HepG2 (cell line): ENCODE results near the gene CABLES1. TPM values are rescaled to one million over a fixed set of nuclear protein-coding genes. Genes with fewer than 3 reads are reported as not detected.

Source experiments
- ATAC-seq: fragments of 200-7000 bp; cut with Tn5 transposase; 3 replicates; pipeline ENCODE4 v1.9.1; 2020; ENCODE audit warnings: mild to moderate bottlenecking, moderate library complexity
- BruUV-seq: library from RNA; stranded (reverse); fragments of 400-500 nt; replicated peaks from 2 replicates; lab custom pipeline; 2021; lab: Mats Ljungman, UMichigan
- CTCF ChIA-PET: fragments of 300-600 bp; formaldehyde crosslinking; extraction: SDS; loops from one replicate; lab custom pipeline; 2021; ENCODE audit warnings: low total read pairs, inconsistent platforms, low intra/inter-chr PET ratio; lab: Yijun Ruan, JAX
- POLR2A ChIA-PET: fragments of 350-600 bp; sonication (Branson Sonifier 250); formaldehyde crosslinking; loops from one replicate; lab custom pipeline; 2020; ENCODE audit warnings: antibody characterized with exemption, inconsistent platforms; lab: Yijun Ruan, JAX
- DNase-seq: peaks from one replicate; pipeline ENCODE4 v3.0.0-alpha.2; 2015; ENCODE audit warnings: low spot score
- FAIRE-seq: peaks from 3 replicates; lab custom pipeline; 2011; peaks lifted over from hg19 to GRCh38; lab: Jason Lieb, UNC
- H2AFZ ChIP-seq: one replicate; pipeline ENCODE4 v1.6.1; 2011; ENCODE audit warnings: low read length, inconsistent platforms
- H3K27ac ChIP-seq: fragments of 300-600 bp; 3 replicates; pipeline ENCODE4 v1.8.0; 2011; ENCODE audit warnings: mixed run types, mild to moderate bottlenecking, mixed read lengths, low read length, inconsistent platforms; ENCODE audit not compliant: insufficient read depth; ENCODE audit errors: extremely low read length
- H3K27me3 ChIP-seq, 2 experiments: fragments of 200-600 bp in 1 of 2; 2 replicates in 1 of 2; 3 replicates in 1 of 2; pipeline versions ENCODE4 v1.6.0 to v1.8.0; 2011; ENCODE audit warnings: low read length in 2 of 2, mild to moderate bottlenecking in 2 of 2, moderate library complexity in 2 of 2, inconsistent platforms in 1 of 2; ENCODE audit not compliant: insufficient read depth in 2 of 2, control insufficient read depth in 1 of 2
- H3K36me3 ChIP-seq, 2 experiments: fragments of 200-600 bp in 1 of 2; replicated peaks in 1 of 2; 2 replicates in 1 of 2; 3 replicates in 1 of 2; pipeline versions ENCODE4 v1.5.1 to v1.8.0; 2011; ENCODE audit warnings: low read length in 2 of 2, inconsistent platforms in 1 of 2; ENCODE audit not compliant: insufficient read depth in 2 of 2, control insufficient read depth in 1 of 2
- H3K4me1 ChIP-seq: 2 replicates; pipeline ENCODE4 v1.5.1; 2012; ENCODE audit warnings: low read length, inconsistent platforms; ENCODE audit not compliant: insufficient read depth
- H3K4me2 ChIP-seq: 2 replicates; pipeline ENCODE4 v1.6.0; 2011; ENCODE audit warnings: low read depth, low read length, inconsistent platforms
- H3K4me3 ChIP-seq, 3 experiments: fragments of 200-600 bp in 1 of 3; sonication (generic), shearing (Covaris generic) in 1 of 3; replicated peaks in 1 of 3; 2 replicates each; pipeline ENCODE4 v1.5.1; 2011 to 2016; ENCODE audit warnings: low read length in 3 of 3, inconsistent platforms in 2 of 3, low read depth in 2 of 3, mild to moderate bottlenecking in 2 of 3, control low read depth in 1 of 3, mixed read lengths in 1 of 3; ENCODE audit not compliant: insufficient read depth in 1 of 3
- H3K79me2 ChIP-seq: one replicate; pipeline ENCODE4 v1.6.1; 2011; ENCODE audit warnings: low read length, inconsistent platforms; ENCODE audit not compliant: insufficient read depth
- H3K9ac ChIP-seq: 2 replicates; pipeline ENCODE4 v1.6.0; 2011; ENCODE audit warnings: mild to moderate bottlenecking, low read depth, low read length, inconsistent platforms; ENCODE audit not compliant: insufficient read depth
- H3K9me3 ChIP-seq: 2 replicates; pipeline ENCODE4 v1.5.1; 2012; ENCODE audit warnings: mild to moderate bottlenecking, low read length
- H4K20me1 ChIP-seq: 2 replicates; pipeline ENCODE4 v1.6.0; 2011; ENCODE audit warnings: inconsistent platforms, mild to moderate bottlenecking, low read length, moderate library complexity; ENCODE audit not compliant: insufficient read depth
- FOSL2 ChIP-seq: sonication (generic); formaldehyde crosslinking; IDR thresholded peaks from 2 replicates; pipeline ENCODE4 v1.4.0; 2020; ENCODE audit warnings: missing genetic modification reagents
- FOXO1 ChIP-seq: sonication (generic); formaldehyde crosslinking; IDR thresholded peaks from 2 replicates; pipeline ENCODE4 v1.4.0; 2020; ENCODE audit warnings: missing genetic modification reagents
- MAFF ChIP-seq: IDR thresholded peaks from 2 replicates; pipeline ENCODE4 v1.6.1; 2011; ENCODE audit warnings: low read depth, low read length, improper control_type of control experiment
- PPARG ChIP-seq: conservative IDR thresholded peaks from 2 replicates; pipeline ENCODE4 v1.6.1; 2016; ENCODE audit warnings: missing biosample characterization, missing genetic modification reagents
- TCF7L2 ChIP-seq: IDR thresholded peaks from 2 replicates; pipeline ENCODE4 v1.6.1; 2011; ENCODE audit warnings: mild to moderate bottlenecking, low read depth, low read length, moderate library complexity
- ZMAT3 ChIP-seq: sonication (generic); formaldehyde crosslinking; conservative IDR thresholded peaks from 2 replicates; pipeline ENCODE4 v1.7.0; 2021; ENCODE audit warnings: missing genetic modification reagents
- ZNF207 ChIP-seq: fragments of 450-650 bp; IDR thresholded peaks from 2 replicates; pipeline ENCODE4 v1.6.1; 2016; ENCODE audit warnings: antibody characterized with exemption, borderline replicate concordance
- WGBS: methylation state at CpG from one replicate; pipeline ENCODE4 v1.1.6; 2017; ENCODE audit warnings: low lambda C conversion rate; 5-methylcytosine and 5-hydroxymethylcytosine counted together
- in situ Hi-C: cut with HindIII; loops from 2 replicates; pipeline ENCODE4 v1.10.0; 2017; ENCODE audit warnings: low pct_unique_long_range_greater_than_20kb; ENCODE audit not compliant: extremely low pct_ligation_motif_present
- intact Hi-C: fragments of 100-400 bp; cut with micrococcal nuclease; formaldehyde crosslinking; loops from one replicate; pipeline ENCODE4 v1.10.0; 2022; ENCODE audit not compliant: unreplicated experiment
- polyA plus RNA-seq, 8 experiments: library from polyadenylated mRNA; depleted of rRNA in 3 of 8; stranded (reverse) in 7 of 8; unstranded in 1 of 8; fragments of >200 nt; fragmentation: Illumina TruSeq in 4 of 8; extraction: Trizol in 4 of 8; gene quantifications; 2 replicates each; pipeline versions ENCODE4 v1.2.1 to v1.2.3, GENCODE V29; 2011 to 2016; ENCODE audit warnings: low read depth in 4 of 8, missing spikeins in 1 of 8, mixed read lengths in 1 of 8; ENCODE audit not compliant: insufficient read depth in 1 of 8
- total RNA-seq, 5 experiments: library from RNA; depleted of rRNA; stranded (reverse); fragments of >200 nt; fragmentation: Illumina TruSeq; extraction: Trizol; gene quantifications; 2 replicates each; pipeline ENCODE4 v1.2.3, GENCODE V29; 2016; ENCODE audit warnings: low read depth in 1 of 5
- TF ChIP-seq, protein P1 (sequence below): sonication (generic); formaldehyde crosslinking; IDR thresholded peaks from 2 replicates; pipeline ENCODE4 v1.5.1; 2020; ENCODE audit warnings: mild to moderate bottlenecking, missing genetic modification reagents

The CABLES1 gene
- total and polyA plus RNA-seq, 2 of the 13 experiments (the other 11 are each of a cell fraction or from before 2014, with no cell fraction given), result 14.7 to 25.8 TPM

DNA sequence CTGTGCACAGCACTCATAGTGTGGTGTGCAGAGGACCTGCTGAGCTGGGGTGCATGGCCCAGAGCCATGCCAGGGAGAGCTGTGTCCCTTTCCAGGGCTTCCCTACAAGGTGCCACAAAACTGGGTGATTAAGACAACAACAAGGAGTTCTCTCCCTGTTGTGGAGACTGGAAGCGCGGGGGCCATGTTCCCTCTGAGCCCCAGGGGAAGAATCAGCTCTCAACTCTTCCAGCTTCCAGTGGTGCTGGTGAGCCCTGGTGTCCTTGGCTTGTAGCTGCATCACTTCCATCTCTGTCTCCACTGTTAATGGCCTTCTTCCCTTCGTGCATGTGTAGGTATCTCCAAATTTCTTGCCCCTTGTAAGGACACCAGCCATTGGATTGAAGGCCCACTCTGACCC lies 73.3 kb downstream of the CABLES1 start (continued):
- TF ChIP-seq, protein P1, sequence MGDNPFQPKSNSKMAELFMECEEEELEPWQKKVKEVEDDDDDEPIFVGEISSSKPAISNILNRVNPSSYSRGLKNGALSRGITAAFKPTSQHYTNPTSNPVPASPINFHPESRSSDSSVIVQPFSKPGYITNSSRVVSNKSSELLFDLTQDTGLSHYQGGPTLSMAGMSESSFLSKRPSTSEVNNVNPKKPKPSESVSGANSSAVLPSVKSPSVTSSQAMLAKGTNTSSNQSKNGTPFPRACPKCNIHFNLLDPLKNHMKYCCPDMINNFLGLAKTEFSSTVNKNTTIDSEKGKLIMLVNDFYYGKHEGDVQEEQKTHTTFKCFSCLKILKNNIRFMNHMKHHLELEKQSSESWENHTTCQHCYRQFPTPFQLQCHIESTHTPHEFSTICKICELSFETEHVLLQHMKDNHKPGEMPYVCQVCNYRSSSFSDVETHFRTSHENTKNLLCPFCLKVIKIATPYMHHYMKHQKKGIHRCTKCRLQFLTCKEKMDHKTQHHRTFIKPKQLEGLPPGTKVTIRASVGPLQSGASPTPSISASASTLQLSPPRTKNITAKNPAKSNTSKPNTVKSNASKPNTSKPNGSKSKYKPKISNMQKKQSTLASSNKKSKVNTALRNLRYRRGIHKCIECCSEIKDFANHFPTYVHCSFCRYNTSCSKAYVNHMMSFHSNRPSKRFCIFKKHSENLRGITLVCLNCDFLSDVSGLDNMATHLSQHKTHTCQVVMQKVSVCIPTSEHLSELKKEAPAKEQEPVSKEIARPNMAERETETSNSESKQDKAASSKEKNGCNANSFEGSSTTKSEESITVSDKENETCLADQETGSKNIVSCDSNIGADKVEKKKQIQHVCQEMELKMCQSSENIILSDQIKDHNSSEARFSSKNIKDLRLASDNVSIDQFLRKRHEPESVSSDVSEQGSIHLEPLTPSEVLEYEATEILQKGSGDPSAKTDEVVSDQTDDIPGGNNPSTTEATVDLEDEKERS (CRISPR knock-in tag), result 0 out of 2 replicates have a peak, but pooled peaks have one; percentile 47
- TF ChIP-seq ZNF207 (no peak), MAFF (no peak), TCF7L2 (no peak), ZMAT3 (CRISPR knock-in tag) (no peak)
- TF ChIP-seq, all 625 proteins: peak for 2

DNA sequence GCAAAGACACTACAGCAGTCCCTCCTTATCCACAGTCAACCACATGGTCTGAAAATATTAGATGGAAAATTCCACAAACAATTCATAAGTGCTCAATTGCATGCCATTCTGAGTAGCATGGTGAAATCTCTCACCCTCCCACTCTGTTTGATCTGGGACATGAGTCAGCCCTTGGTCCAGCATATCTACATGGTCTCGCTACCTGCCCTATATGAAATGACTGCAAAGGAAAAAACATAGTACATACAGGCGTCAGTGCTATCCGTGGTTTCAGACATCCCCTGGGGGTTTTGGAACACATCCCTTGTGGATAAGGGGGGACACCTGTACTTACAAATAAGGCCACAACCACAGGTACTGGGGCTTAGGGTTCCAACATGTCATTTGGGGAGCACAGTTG lies 73.7 kb downstream of the CABLES1 start:
- TF ChIP-seq FOXO1 (CRISPR knock-in tag) (no peak), FOSL2 (peak; percentile 80), PPARG (CRISPR knock-in tag) (peak; percentile 74)
- Histone ChIP-seq H3K4me3 (no peak overlapping the region), H3K36me3 (peaks cover 16 to 52% of the 10 kb centered on the region in 2 experiments), H3K9me3 (no peaks in the 10 kb centered on the region), H3K27ac (no peak overlapping the region), H4K20me1 (no peaks in the 10 kb centered on the region), H3K4me2 (no peak overlapping the region), H3K27me3 (no peaks in the 10 kb centered on the region), H3K79me2 (no peaks in the 10 kb centered on the region), H3K9ac (no peak overlapping the region), H2AFZ (no peak overlapping the region), H3K4me1 (0 out of 2 replicates have a peak, but pooled peaks cover 5% of the 10 kb centered on the region)
- 83% methylated on average over 3 of the region's 3 CpGs for WGBS
- ChIA-PET POLR2A (no interaction called here), CTCF (interaction anchor here (1.0 kb wide), 1 partner anchor 77 kb away, joined by 3 read pairs; no protein-coding TSS in a partner anchor)
- ATAC-seq, result peak; percentile 65
- no TSS peak for BruUV-seq
- no peak for FAIRE-seq
- intact Hi-C loops, result no loop called here
- DNase-seq, result peak; percentile 53
- in situ Hi-C loops, result no loop called here
